MM.1S (cell line): Measurements from ENCODE around the gene MBD5.

Source experiments
- DNase-seq: peaks from one replicate; pipeline ENCODE4 v3.0.0-alpha.2; 2015
- H2AFZ ChIP-seq: fragments of 300-600 bp; sonication (generic); 2 replicates; pipeline ENCODE4 v1.6.0; 2016; ENCODE audit warnings: antibody characterized with exemption, low read length
- H3F3A ChIP-seq: fragments of 300-600 bp; sonication (generic); 2 replicates; pipeline ENCODE4 v1.6.1; 2016; ENCODE audit warnings: mild to moderate bottlenecking, antibody characterized with exemption, low read length, moderate library complexity, mixed read lengths; ENCODE audit not compliant: insufficient read depth
- H3K27ac ChIP-seq: fragments of 300-600 bp; sonication (generic); 2 replicates; pipeline ENCODE4 v1.5.1; 2016; ENCODE audit warnings: mild to moderate bottlenecking, low read length
- H3K27me3 ChIP-seq: fragments of 300-600 bp; sonication (generic); replicated peaks from 2 replicates; pipeline ENCODE4 v1.6.0; 2016; ENCODE audit warnings: low read length; ENCODE audit not compliant: insufficient read depth
- H3K36me3 ChIP-seq: fragments of 300-600 bp; sonication (generic); replicated peaks from 2 replicates; pipeline ENCODE4 v1.6.1; 2016; ENCODE audit warnings: mild to moderate bottlenecking, low read length, mixed read lengths; ENCODE audit not compliant: insufficient read depth
- H3K4me1 ChIP-seq: fragments of 300-600 bp; sonication (generic); 2 replicates; pipeline ENCODE4 v1.6.1; 2016; ENCODE audit warnings: low read length, mixed read lengths
- H3K4me2 ChIP-seq: fragments of 300-600 bp; sonication (generic); 2 replicates; pipeline ENCODE4 v1.6.0; 2016; ENCODE audit warnings: low read depth, low read length
- H3K4me3 ChIP-seq: fragments of 300-600 bp; sonication (generic); 2 replicates; pipeline ENCODE4 v1.5.1; 2016; ENCODE audit warnings: low read length, mixed read lengths
- H3K79me2 ChIP-seq: fragments of 300-600 bp; sonication (generic); 2 replicates; pipeline ENCODE4 v1.6.1; 2016; ENCODE audit warnings: mixed run types, low read length, mixed read lengths
- H3K9ac ChIP-seq: fragments of 300-600 bp; sonication (generic); 2 replicates; pipeline ENCODE4 v1.6.1; 2016; ENCODE audit warnings: low read length, mixed read lengths
- H3K9me2 ChIP-seq: fragments of 300-600 bp; sonication (generic); replicated peaks from 2 replicates; pipeline ENCODE4 v1.6.1; 2016; ENCODE audit warnings: mild to moderate bottlenecking, low read length, mixed read lengths; ENCODE audit not compliant: insufficient read depth
- H3K9me3 ChIP-seq: fragments of 300-600 bp; sonication (generic); replicated peaks from 2 replicates; pipeline ENCODE4 v1.6.1; 2016; ENCODE audit warnings: mild to moderate bottlenecking, low read length, mixed read lengths; ENCODE audit not compliant: insufficient read depth
- H4K20me1 ChIP-seq: fragments of 300-600 bp; sonication (generic); 2 replicates; pipeline ENCODE4 v1.6.1; 2016; ENCODE audit warnings: mild to moderate bottlenecking, low read length, moderate library complexity, mixed read lengths; ENCODE audit not compliant: insufficient read depth
- CTCF ChIP-seq: fragments of 300-600 bp; sonication (generic); IDR thresholded peaks from 2 replicates; pipeline ENCODE4 v1.5.1; 2016; ENCODE audit warnings: antibody characterized with exemption, low read length, mixed read lengths
- EZH2 ChIP-seq: fragments of 300-600 bp; sonication (generic); optimal IDR thresholded peaks from 2 replicates; pipeline ENCODE3; 2017; ENCODE audit warnings: low read depth, mild to moderate bottlenecking, antibody characterized with exemption, low read length, mixed read lengths
- EZH2phosphoT487 ChIP-seq: fragments of 300-600 bp; sonication (generic); IDR thresholded peaks from 2 replicates; pipeline ENCODE4 v1.6.1; 2018; ENCODE audit warnings: antibody characterized with exemption, low read length

The MBD5 gene

GRCh38 chr2:148533685-148534084, 512.8 kb downstream of the MBD5 start:
- H3K9ac ChIP-seq, result no peak overlapping the region
- H3K9me2 ChIP-seq, result no peaks in the 10 kb centered on the region
- H3K79me2 ChIP-seq, result no peaks in the 10 kb centered on the region
- no peak overlapping the region for H3K27ac ChIP-seq
- H3K9me3 ChIP-seq, result no peaks in the 10 kb centered on the region
- no peaks in the 10 kb centered on the region for H3K4me1 ChIP-seq
- H3K4me2 ChIP-seq, result no peak overlapping the region
- no peak for DNase-seq
- H2AFZ ChIP-seq, result no peak overlapping the region
- no peaks in the 10 kb centered on the region for H3F3A ChIP-seq
- no peak overlapping the region for H3K4me3 ChIP-seq
- H3K27me3 ChIP-seq, result no peaks in the 10 kb centered on the region
- TF ChIP-seq CTCF (no peak), EZH2 (no peak), EZH2phosphoT487 (no peak)
- no peaks in the 10 kb centered on the region for H3K36me3 ChIP-seq
- H4K20me1 ChIP-seq, result no peaks in the 10 kb centered on the region

- no peaks in the 10 kb centered on the region for H3K36me3 ChIP-seq
- H3K27me3 ChIP-seq, result no peaks in the 10 kb centered on the region
- H3K79me2 ChIP-seq, result no peaks in the 10 kb centered on the region
- H3F3A ChIP-seq, result no peaks in the 10 kb centered on the region
- H3K4me2 ChIP-seq, result no peak overlapping the region
- no peak overlapping the region for H3K4me3 ChIP-seq
- no peaks in the 10 kb centered on the region for H3K4me1 ChIP-seq
- no peak overlapping the region for H2AFZ ChIP-seq
- no peak for DNase-seq
- H3K27ac ChIP-seq, result no peak overlapping the region
- no peak overlapping the region for H3K9ac ChIP-seq
- no peaks in the 10 kb centered on the region for H3K9me3 ChIP-seq
- H3K9me2 ChIP-seq, result no peaks in the 10 kb centered on the region
- H4K20me1 ChIP-seq, result no peaks in the 10 kb centered on the region
- TF ChIP-seq EZH2phosphoT487, result no peak
- TF ChIP-seq EZH2, result no peak
- no peak for TF ChIP-seq CTCF
These were observed 513.7 kb downstream of the MBD5 start for GRCh38 chr2:148534416-148535204.

GRCh38 chr2:148538375-148538774, 517.5 kb downstream of the MBD5 start:
- Histone ChIP-seq H3K4me3 (no peak overlapping the region), H3K9ac (no peak overlapping the region), H3F3A (no peaks in the 10 kb centered on the region), H3K9me3 (no peaks in the 10 kb centered on the region), H3K79me2 (no peaks in the 10 kb centered on the region), H3K27me3 (no peaks in the 10 kb centered on the region), H3K4me2 (no peak overlapping the region), H2AFZ (no peak overlapping the region), H3K27ac (no peak overlapping the region), H3K9me2 (no peaks in the 10 kb centered on the region), H4K20me1 (no peaks in the 10 kb centered on the region), H3K4me1 (no peaks in the 10 kb centered on the region), H3K36me3 (no peaks in the 10 kb centered on the region)
- DNase-seq, result no peak
- TF ChIP-seq EZH2 (no peak), EZH2phosphoT487 (no peak), CTCF (no peak)
